Measurements from ENCODE around the gene SH3BP2. TPM values are rescaled to one million over a fixed set of nuclear protein-coding genes. Genes with fewer than 3 reads are reported as not detected.

The SH3BP2 gene
- total RNA-seq, 1 donor from 2014 or later: 79.0 TPM

DNA sequence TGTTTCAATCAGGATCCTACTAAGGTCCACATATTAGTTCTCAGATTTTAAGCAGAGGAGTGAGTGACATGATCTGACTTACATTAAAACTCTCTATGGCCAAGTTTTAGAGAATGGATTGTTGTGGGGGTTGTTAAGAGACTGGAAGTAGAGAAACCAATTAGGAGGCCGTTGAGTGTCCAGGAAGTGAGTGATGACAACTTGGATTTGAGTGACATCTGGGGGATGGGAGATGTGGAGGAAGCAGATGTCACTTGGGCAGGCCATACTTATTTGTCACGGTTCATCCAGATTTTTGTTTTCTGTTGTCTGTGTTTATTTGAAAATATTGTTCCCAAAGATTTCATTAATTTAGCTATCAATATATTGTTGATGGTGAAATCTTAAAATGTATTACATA, 79.0 kb downstream of the SH3BP2 start:
- no peak overlapping the region for H3K27ac Mint-ChIP-seq
- H3K4me3 Mint-ChIP-seq: no peak overlapping the region
- peaks cover 47% of the 10 kb centered on the region for H3K4me1 Mint-ChIP-seq
- peaks cover 8% of the 10 kb centered on the region for H3K36me3 Mint-ChIP-seq
- TF ChIP-seq, protein P1, sequence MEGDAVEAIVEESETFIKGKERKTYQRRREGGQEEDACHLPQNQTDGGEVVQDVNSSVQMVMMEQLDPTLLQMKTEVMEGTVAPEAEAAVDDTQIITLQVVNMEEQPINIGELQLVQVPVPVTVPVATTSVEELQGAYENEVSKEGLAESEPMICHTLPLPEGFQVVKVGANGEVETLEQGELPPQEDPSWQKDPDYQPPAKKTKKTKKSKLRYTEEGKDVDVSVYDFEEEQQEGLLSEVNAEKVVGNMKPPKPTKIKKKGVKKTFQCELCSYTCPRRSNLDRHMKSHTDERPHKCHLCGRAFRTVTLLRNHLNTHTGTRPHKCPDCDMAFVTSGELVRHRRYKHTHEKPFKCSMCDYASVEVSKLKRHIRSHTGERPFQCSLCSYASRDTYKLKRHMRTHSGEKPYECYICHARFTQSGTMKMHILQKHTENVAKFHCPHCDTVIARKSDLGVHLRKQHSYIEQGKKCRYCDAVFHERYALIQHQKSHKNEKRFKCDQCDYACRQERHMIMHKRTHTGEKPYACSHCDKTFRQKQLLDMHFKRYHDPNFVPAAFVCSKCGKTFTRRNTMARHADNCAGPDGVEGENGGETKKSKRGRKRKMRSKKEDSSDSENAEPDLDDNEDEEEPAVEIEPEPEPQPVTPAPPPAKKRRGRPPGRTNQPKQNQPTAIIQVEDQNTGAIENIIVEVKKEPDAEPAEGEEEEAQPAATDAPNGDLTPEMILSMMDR (IDR thresholded peaks at IDR 0.05; ENCODE audit: unreplicated experiment): no peak
- no peak for DNase-seq (ENCODE audit: low spot score in 2 of 2, unreplicated experiment in 2 of 2)
- no peaks in the 10 kb centered on the region for H3K9me3 Mint-ChIP-seq
- H3K27me3 Mint-ChIP-seq (ENCODE audit: low read depth): no peaks in the 10 kb centered on the region

DNA sequence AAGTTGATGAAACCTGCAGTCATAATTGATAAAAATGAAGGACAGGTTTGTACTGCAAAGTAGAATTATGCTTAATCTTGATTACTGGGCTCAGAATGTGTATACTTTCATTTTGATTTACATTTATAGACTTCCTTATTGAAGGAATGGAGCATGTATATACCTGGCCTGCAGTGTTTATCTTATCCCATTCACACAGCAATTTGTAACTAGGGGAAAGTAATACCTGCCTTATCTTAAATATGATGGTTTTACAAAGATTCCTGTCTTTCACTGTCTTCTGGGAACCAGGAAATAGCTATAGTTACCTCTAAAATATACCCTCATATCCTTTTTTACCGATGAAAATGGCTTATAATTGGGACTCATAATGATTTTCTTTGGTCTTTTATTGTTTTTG, 80.4 kb downstream of the SH3BP2 start:
- DNase-seq (ENCODE audit: low spot score in 2 of 2, unreplicated experiment in 2 of 2): no peak

DNA sequence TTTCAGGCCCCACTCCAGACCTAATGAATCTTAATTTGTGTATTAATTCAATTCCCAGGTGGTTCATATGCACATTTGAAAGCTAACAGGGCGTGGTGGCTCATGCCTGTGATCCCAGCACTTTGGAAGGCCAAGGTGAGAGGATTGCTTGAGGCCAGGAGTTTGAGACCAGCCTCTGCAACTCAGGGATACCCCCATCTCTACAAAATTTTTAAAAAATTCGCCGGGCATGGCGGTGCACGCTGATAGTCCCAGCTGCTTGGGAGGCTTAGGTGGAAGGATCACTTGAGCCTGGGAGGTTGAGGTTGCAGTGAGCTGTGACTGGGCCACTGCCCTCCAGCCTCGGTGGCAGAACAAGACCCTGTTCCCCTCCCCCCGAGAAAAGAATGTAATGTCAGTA, 82.0 kb downstream of the SH3BP2 start:
- Mint-ChIP-seq H3K4me1 (peaks cover 17% of the 10 kb centered on the region), H3K9me3 (no peaks in the 10 kb centered on the region), H3K27me3 (ENCODE audit: low read depth) (no peaks in the 10 kb centered on the region), H3K4me3 (no peak overlapping the region), H3K27ac (no peak overlapping the region), H3K36me3 (peaks cover 31% of the 10 kb centered on the region)
- TF ChIP-seq, protein P1 (IDR thresholded peaks at IDR 0.05; ENCODE audit: unreplicated experiment): no peak
- DNase-seq (ENCODE audit: low spot score in 2 of 2, unreplicated experiment in 2 of 2): no peak

More for the DNA sequence above, 80.4 kb downstream of the SH3BP2 start:
- Mint-ChIP-seq H3K27ac (no peak overlapping the region), H3K4me3 (no peak overlapping the region), H3K27me3 (ENCODE audit: low read depth) (no peaks in the 10 kb centered on the region), H3K4me1 (peaks cover 33% of the 10 kb centered on the region), H3K9me3 (no peaks in the 10 kb centered on the region), H3K36me3 (peaks cover 19% of the 10 kb centered on the region)
- TF ChIP-seq, protein P1 (IDR thresholded peaks at IDR 0.05; ENCODE audit: unreplicated experiment): no peak

DNA sequence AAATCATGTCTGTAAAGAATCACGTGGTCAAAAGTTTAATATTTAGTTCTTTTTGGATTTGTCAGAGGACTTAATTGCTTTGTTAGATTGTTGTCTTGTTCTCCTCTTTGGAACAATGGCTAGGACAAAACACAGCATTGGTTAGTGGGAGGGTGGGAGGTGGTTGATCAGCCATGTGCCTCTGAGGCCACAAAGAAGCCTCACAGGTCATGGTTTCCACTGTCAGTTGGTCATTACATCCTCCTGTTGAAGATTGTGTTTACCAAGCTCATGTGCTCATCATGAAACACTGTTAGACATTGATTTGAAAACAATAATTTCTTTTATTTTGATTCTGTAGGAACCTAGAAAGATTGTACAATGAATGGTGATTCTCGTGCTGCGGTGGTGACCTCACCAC, 82.7 kb downstream of the SH3BP2 start:
- DNase-seq (ENCODE audit: low spot score in 2 of 2, unreplicated experiment in 2 of 2): no peak
- H3K9me3 Mint-ChIP-seq: no peaks in the 10 kb centered on the region
- H3K27ac Mint-ChIP-seq: no peak overlapping the region
- H3K27me3 Mint-ChIP-seq (ENCODE audit: low read depth): no peaks in the 10 kb centered on the region
- H3K36me3 Mint-ChIP-seq: peaks cover 35% of the 10 kb centered on the region
- H3K4me1 Mint-ChIP-seq: peaks cover 10% of the 10 kb centered on the region
- H3K4me3 Mint-ChIP-seq: no peak overlapping the region
- TF ChIP-seq, protein P1 (IDR thresholded peaks at IDR 0.05; ENCODE audit: unreplicated experiment): no peak

DNA sequence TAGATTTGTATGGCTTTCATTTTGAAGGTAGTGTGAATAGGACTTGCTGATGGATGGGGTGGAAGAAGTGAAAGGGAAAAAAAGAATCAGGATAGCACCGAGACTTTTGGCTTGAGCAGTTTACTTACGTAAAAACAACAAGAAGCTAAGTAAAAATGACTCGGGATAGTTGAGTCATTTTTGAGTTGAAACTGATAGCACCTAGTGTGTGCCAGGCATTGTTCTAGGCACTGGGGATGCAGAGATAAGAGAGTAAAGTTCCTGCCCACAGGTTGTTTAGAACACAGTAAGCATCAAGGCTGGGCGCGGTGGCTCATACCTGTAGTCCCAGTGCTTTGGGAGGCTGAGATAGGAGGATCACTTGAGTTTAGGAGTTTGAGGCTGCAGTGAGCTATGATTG, 85.5 kb downstream of the SH3BP2 start:
- no peak overlapping the region for H3K27ac Mint-ChIP-seq

More for the DNA sequence above, 85.5 kb downstream of the SH3BP2 start:
- TF ChIP-seq, protein P1 (IDR thresholded peaks at IDR 0.05; ENCODE audit: unreplicated experiment): no peak
- Mint-ChIP-seq H3K27me3 (ENCODE audit: low read depth) (no peaks in the 10 kb centered on the region), H3K4me1 (peaks cover 6% of the 10 kb centered on the region), H3K4me3 (no peak overlapping the region), H3K36me3 (peaks cover 45% of the 10 kb centered on the region), H3K9me3 (no peaks in the 10 kb centered on the region)
- DNase-seq (ENCODE audit: low spot score in 2 of 2, unreplicated experiment in 2 of 2): no peak

Measured in mesothelial cell of epicardium (in vitro differentiated cells).